OCI-LY7 (cell line): Measurements from ENCODE around the gene USP25. TPM values are rescaled to one million over a fixed set of nuclear protein-coding genes. Genes with fewer than 3 reads are reported as not detected.

Source experiments
- BruUV-seq: library from RNA; stranded (reverse); fragments of 400-500 nt; replicated peaks from 2 replicates; lab custom pipeline; 2021; lab: Mats Ljungman, UMichigan
- CTCF ChIA-PET: fragments of 300-600 bp; sonication (Branson Sonifier 250); formaldehyde crosslinking; loops from one replicate; lab custom pipeline; 2022; ENCODE audit warnings: antibody characterized with exemption; ENCODE audit not compliant: unreplicated experiment; lab: Charles Lee
- POLR2A ChIA-PET: fragments of 300-600 bp; sonication (Branson Sonifier 250); formaldehyde crosslinking; loops from one replicate; lab custom pipeline; 2022; ENCODE audit warnings: antibody characterized with exemption; lab: Charles Lee
- DNase-seq: peaks from one replicate; pipeline ENCODE4 v3.0.0-alpha.2; 2015; ENCODE audit warnings: low spot score
- H2AFZ ChIP-seq: fragments of 200-600 bp; sonication (generic), shearing (Covaris generic); 2 replicates; pipeline ENCODE4 v1.6.1; 2014; ENCODE audit warnings: mild to moderate bottlenecking, antibody characterized with exemption, low read length, moderate library complexity
- H3K27ac ChIP-seq: fragments of 200-600 bp; sonication (generic); 2 replicates; pipeline ENCODE4 v1.5.1; 2014; ENCODE audit warnings: mixed run types, low read depth, mild to moderate bottlenecking, moderate library complexity, low read length, inconsistent platforms; ENCODE audit not compliant: poor library complexity, severe bottlenecking
- H3K36me3 ChIP-seq: fragments of 200-600 bp; sonication (generic); 2 replicates; pipeline ENCODE4 v1.6.1; 2014; ENCODE audit warnings: mild to moderate bottlenecking, antibody characterized with exemption, low read length, moderate library complexity, mixed read lengths; ENCODE audit not compliant: insufficient read depth
- H3K4me1 ChIP-seq: fragments of 200-600 bp; sonication (generic); 2 replicates; pipeline ENCODE4 v1.5.1; 2014; ENCODE audit warnings: mild to moderate bottlenecking, low read length; ENCODE audit not compliant: insufficient read depth, poor library complexity, severe bottlenecking
- H3K4me2 ChIP-seq: fragments of 200-600 bp; sonication (generic); 2 replicates; pipeline ENCODE4 v1.6.1; 2014; ENCODE audit warnings: mild to moderate bottlenecking, low read length
- H3K4me3 ChIP-seq: fragments of 200-600 bp; sonication (generic); 2 replicates; pipeline ENCODE4 v1.5.1; 2014; ENCODE audit warnings: mild to moderate bottlenecking, low read depth, low read length; ENCODE audit not compliant: poor library complexity, severe bottlenecking
- H3K79me2 ChIP-seq: fragments of 200-600 bp; sonication (generic); 2 replicates; pipeline ENCODE4 v1.6.1; 2016; ENCODE audit warnings: low read depth, mild to moderate bottlenecking, low read length, moderate library complexity, mixed read lengths; ENCODE audit not compliant: insufficient read depth
- H3K9me2 ChIP-seq: fragments of 200-600 bp; sonication (generic); 2 replicates; pipeline ENCODE4 v1.6.1; 2016; ENCODE audit warnings: mild to moderate bottlenecking, low read length, mixed read lengths; ENCODE audit not compliant: insufficient read depth
- H3K9me3 ChIP-seq: fragments of 200-600 bp; sonication (generic); 2 replicates; pipeline ENCODE4 v1.6.1; 2014; ENCODE audit warnings: mild to moderate bottlenecking, mixed run types, low read length, mixed read lengths
- H4K20me1 ChIP-seq: fragments of 200-600 bp; sonication (generic); 2 replicates; pipeline ENCODE4 v1.6.1; 2014; ENCODE audit warnings: mild to moderate bottlenecking, antibody characterized with exemption, low read length, moderate library complexity, mixed read lengths; ENCODE audit not compliant: insufficient read depth
- EZH2phosphoT487 ChIP-seq: fragments of 200-600 bp; sonication (generic); IDR thresholded peaks from 2 replicates; pipeline ENCODE4 v1.6.1; 2018; ENCODE audit warnings: low read depth, borderline replicate concordance, mild to moderate bottlenecking, mixed run types, antibody characterized with exemption, low read length, moderate library complexity, mixed read lengths
- intact Hi-C: fragments of 100-400 bp; cut with micrococcal nuclease; formaldehyde crosslinking; loops from one replicate; pipeline ENCODE4 v1.10.0; 2022; ENCODE audit not compliant: unreplicated experiment
- total RNA-seq, 2 experiments: library from RNA; depleted of rRNA in 1 of 2; stranded (reverse); fragments of >200 nt in 1 of 2; shearing (Covaris generic) in 1 of 2; gene quantifications; 2 replicates each; pipeline ENCODE4 v1.2.3, GENCODE V29; 2014 to 2022
- TF ChIP-seq, protein P1 (sequence below): fragments of 200-600 bp; sonication (generic); conservative IDR thresholded peaks from 2 replicates; pipeline ENCODE4 v1.5.1; 2014; ENCODE audit warnings: mild to moderate bottlenecking, antibody characterized with exemption, low read length, moderate library complexity, mixed read lengths

The USP25 gene
- total RNA-seq, 2 experiments from 2014 or later: 25.1 to 28.1 TPM

DNA sequence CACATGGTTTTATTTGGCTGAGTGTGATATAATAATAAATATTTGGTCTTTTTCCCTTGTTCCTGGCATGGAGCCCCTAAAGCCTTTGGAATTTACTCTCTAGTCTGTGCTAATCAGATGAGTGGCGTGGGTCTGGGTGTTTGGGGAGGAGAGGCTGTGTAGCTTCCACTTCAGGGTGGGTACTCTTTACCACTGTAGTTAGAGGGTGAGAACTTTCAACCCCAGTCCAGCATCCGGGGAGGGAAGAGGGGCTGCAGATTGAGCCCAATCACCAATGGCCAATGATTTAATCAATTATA is 20.0 kb downstream of the USP25 start:
- intact Hi-C loops: no loop called here
- no peak overlapping the region for H3K27ac ChIP-seq
- peaks cover 16% of the 10 kb centered on the region for H3K79me2 ChIP-seq
- CTCF ChIA-PET: no interaction called here
- H3K4me1 ChIP-seq: no peaks in the 10 kb centered on the region
- DNase-seq: no peak
- H3K36me3 ChIP-seq: no peaks in the 10 kb centered on the region
- no TSS peak for BruUV-seq
- no peak overlapping the region for H3K4me3 ChIP-seq
- TF ChIP-seq, protein P1, sequence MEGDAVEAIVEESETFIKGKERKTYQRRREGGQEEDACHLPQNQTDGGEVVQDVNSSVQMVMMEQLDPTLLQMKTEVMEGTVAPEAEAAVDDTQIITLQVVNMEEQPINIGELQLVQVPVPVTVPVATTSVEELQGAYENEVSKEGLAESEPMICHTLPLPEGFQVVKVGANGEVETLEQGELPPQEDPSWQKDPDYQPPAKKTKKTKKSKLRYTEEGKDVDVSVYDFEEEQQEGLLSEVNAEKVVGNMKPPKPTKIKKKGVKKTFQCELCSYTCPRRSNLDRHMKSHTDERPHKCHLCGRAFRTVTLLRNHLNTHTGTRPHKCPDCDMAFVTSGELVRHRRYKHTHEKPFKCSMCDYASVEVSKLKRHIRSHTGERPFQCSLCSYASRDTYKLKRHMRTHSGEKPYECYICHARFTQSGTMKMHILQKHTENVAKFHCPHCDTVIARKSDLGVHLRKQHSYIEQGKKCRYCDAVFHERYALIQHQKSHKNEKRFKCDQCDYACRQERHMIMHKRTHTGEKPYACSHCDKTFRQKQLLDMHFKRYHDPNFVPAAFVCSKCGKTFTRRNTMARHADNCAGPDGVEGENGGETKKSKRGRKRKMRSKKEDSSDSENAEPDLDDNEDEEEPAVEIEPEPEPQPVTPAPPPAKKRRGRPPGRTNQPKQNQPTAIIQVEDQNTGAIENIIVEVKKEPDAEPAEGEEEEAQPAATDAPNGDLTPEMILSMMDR: no peak
- TF ChIP-seq EZH2phosphoT487: no peak
- no peak overlapping the region for H3K4me2 ChIP-seq
- POLR2A ChIA-PET: no interaction called here
- no peaks in the 10 kb centered on the region; the same call in 1 of the 2 replicates for H3K9me2 ChIP-seq
- no peak overlapping the region for H2AFZ ChIP-seq
- 0 out of 2 replicates have a peak, but pooled peaks cover under 1% of the 10 kb centered on the region for H4K20me1 ChIP-seq
- H3K9me3 ChIP-seq: no peaks in the 10 kb centered on the region

DNA sequence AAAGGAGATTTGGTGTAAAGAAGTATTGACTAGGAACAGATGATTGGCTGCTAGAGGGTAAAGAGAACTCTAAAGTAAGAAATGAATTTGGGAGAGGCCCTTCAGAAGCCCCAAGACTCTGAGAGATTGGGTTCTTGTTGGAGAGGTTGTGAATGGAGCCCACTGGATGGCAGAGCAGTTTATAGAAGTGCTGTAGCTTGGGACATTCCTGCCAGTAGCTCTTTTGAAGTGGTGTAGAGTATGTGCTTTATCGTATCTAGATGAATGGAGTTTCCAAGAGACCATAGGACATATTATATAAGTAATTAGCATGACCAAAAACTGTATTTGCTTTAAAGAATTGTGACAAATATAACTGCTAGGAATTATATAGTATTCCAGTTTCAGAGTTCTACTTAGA is 21.3 kb downstream of the USP25 start:
- no peak overlapping the region for H3K4me2 ChIP-seq
- H2AFZ ChIP-seq: no peak overlapping the region
- BruUV-seq: no TSS peak
- intact Hi-C loops: no loop called here
- H3K4me1 ChIP-seq: no peaks in the 10 kb centered on the region
- no peak for TF ChIP-seq EZH2phosphoT487
- TF ChIP-seq, protein P1: no peak
- CTCF ChIA-PET: no interaction called here
- no peak overlapping the region for H3K27ac ChIP-seq
- no peaks in the 10 kb centered on the region for H3K9me3 ChIP-seq
- POLR2A ChIA-PET: interaction anchor here (0.8 kb wide), 2 partner anchors 19 to 42 kb away, joined by 3 to 4 read pairs; no protein-coding TSS in a partner anchor
- H4K20me1 ChIP-seq: 0 out of 2 replicates have a peak, but pooled peaks cover 4% of the 10 kb centered on the region
- DNase-seq: no peak
- no peaks in the 10 kb centered on the region; the same call in 1 of the 2 replicates for H3K9me2 ChIP-seq
- peaks cover 25% of the 10 kb centered on the region for H3K79me2 ChIP-seq
- H3K4me3 ChIP-seq: no peak overlapping the region
- H3K36me3 ChIP-seq: no peaks in the 10 kb centered on the region

DNA sequence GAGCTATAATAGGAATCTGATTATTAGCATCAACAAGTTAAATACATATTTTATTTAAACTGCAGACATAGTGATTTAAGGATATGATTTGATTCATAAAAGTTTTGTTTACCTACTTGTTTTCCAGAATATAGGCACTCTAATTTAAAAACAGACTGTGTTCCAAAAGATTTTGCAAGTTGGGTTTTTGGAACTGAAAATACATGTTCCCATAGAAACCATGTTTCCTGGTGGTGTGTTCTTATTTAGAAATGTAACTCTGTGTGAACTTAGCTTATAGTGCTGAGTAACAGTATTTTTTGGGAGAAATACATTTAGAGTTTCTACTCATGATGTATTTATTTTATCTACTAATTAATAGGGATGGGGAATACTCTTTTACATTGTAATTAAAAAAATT is 21.8 kb downstream of the USP25 start:
- H3K4me3 ChIP-seq: no peak overlapping the region
- H3K9me3 ChIP-seq: no peaks in the 10 kb centered on the region
- H4K20me1 ChIP-seq: 0 out of 2 replicates have a peak, but pooled peaks cover 4% of the 10 kb centered on the region
- ChIA-PET POLR2A (interaction anchor here (0.8 kb wide), 2 partner anchors 19 to 42 kb away, joined by 3 to 4 read pairs; no protein-coding TSS in a partner anchor), CTCF (no interaction called here)
- BruUV-seq: no TSS peak
- H3K4me1 ChIP-seq: no peaks in the 10 kb centered on the region
- no peaks in the 10 kb centered on the region; the same call in 1 of the 2 replicates for H3K9me2 ChIP-seq
- intact Hi-C loops: no loop called here
- H2AFZ ChIP-seq: no peak overlapping the region
- H3K79me2 ChIP-seq: peaks cover 22% of the 10 kb centered on the region
- H3K36me3 ChIP-seq: no peaks in the 10 kb centered on the region
- no peak overlapping the region for H3K4me2 ChIP-seq
- DNase-seq: no peak
- H3K27ac ChIP-seq: no peak overlapping the region
- TF ChIP-seq EZH2phosphoT487: no peak
- TF ChIP-seq, protein P1: no peak
